Trophoblast cell (in vitro differentiated cells and primary cell): ENCODE measurements around the gene MKLN1.

Experiments
- DNase-seq, 2 donors: peaks; one replicate each; pipeline ENCODE4 v3.0.0-alpha.2; 2016
- H2AFZ ChIP-seq: 2 replicates; pipeline ENCODE4 v1.6.1; 2013; ENCODE audit warnings: low read length, moderate library complexity, mild to moderate bottlenecking; ENCODE audit not compliant: insufficient read depth, poor library complexity
- H2AK5ac ChIP-seq: 2 replicates; pipeline ENCODE4 v1.6.1; 2013; ENCODE audit warnings: mild to moderate bottlenecking, low read length
- H2BK120ac ChIP-seq: 2 replicates; pipeline ENCODE4 v1.6.1; 2013; ENCODE audit warnings: low read length, mild to moderate bottlenecking, moderate library complexity; ENCODE audit not compliant: insufficient read depth, poor library complexity
- H2BK12ac ChIP-seq: 2 replicates; pipeline ENCODE4 v1.6.1; 2013; ENCODE audit warnings: mild to moderate bottlenecking, low read length, moderate library complexity
- H2BK5ac ChIP-seq: 2 replicates; pipeline ENCODE4 v1.6.1; 2013; ENCODE audit warnings: low read length, low read depth, moderate library complexity, mild to moderate bottlenecking; ENCODE audit not compliant: poor library complexity
- H3K14ac ChIP-seq: 2 replicates; pipeline ENCODE4 v1.6.1; 2013; ENCODE audit warnings: mild to moderate bottlenecking, low read length
- H3K18ac ChIP-seq: 2 replicates; pipeline ENCODE4 v1.6.1; 2013; ENCODE audit warnings: mild to moderate bottlenecking, low read length
- H3K23ac ChIP-seq: 2 replicates; pipeline ENCODE4 v1.6.1; 2013; ENCODE audit warnings: low read length
- H3K27ac ChIP-seq: 2 replicates; pipeline ENCODE4 v1.5.1; 2013; ENCODE audit warnings: low read depth, mild to moderate bottlenecking, inconsistent platforms, low read length, moderate library complexity
- H3K27me3 ChIP-seq: 2 replicates; pipeline ENCODE4 v1.6.1; 2013; ENCODE audit warnings: inconsistent platforms, mild to moderate bottlenecking, low read length, moderate library complexity; ENCODE audit not compliant: insufficient read depth
- H3K36me3 ChIP-seq, 2 experiments: 1 replicate in 1 of 2; 2 replicates in 1 of 2; pipeline ENCODE4 v1.6.1; 2013; ENCODE audit warnings: low read length in 2 of 2, mild to moderate bottlenecking in 2 of 2, moderate library complexity in 1 of 2; ENCODE audit not compliant: insufficient read depth in 2 of 2, control insufficient read depth in 1 of 2
- H3K4ac ChIP-seq: 2 replicates; pipeline ENCODE4 v1.6.1; 2013; ENCODE audit warnings: low read depth, mild to moderate bottlenecking, low read length, moderate library complexity
- H3K4me1 ChIP-seq, 2 experiments: 1 replicate in 1 of 2; 2 replicates in 1 of 2; pipeline ENCODE4 v1.6.1; 2013; ENCODE audit warnings: low read length in 2 of 2, mild to moderate bottlenecking in 2 of 2, moderate library complexity in 1 of 2; ENCODE audit not compliant: insufficient read depth in 2 of 2, control insufficient read depth in 1 of 2
- H3K4me2 ChIP-seq: 2 replicates; pipeline ENCODE4 v1.6.1; 2013; ENCODE audit warnings: inconsistent platforms, mild to moderate bottlenecking, low read length, moderate library complexity
- H3K4me3 ChIP-seq: 2 replicates; pipeline ENCODE4 v1.5.1; 2013; ENCODE audit warnings: mild to moderate bottlenecking, low read depth, low read length, inconsistent platforms
- H3K79me1 ChIP-seq: one replicate; pipeline ENCODE4 v1.6.1; 2013; ENCODE audit warnings: low read length
- H3K79me2 ChIP-seq: 2 replicates; pipeline ENCODE4 v1.6.1; 2013; ENCODE audit warnings: low read length, mild to moderate bottlenecking; ENCODE audit not compliant: control insufficient read depth, insufficient read depth, poor library complexity
- H3K9ac ChIP-seq: 2 replicates; pipeline ENCODE4 v1.6.1; 2013; ENCODE audit warnings: mild to moderate bottlenecking, low read length
- H3K9me3 ChIP-seq: 2 replicates; pipeline ENCODE4 v1.6.1; 2013; ENCODE audit warnings: low read depth, mild to moderate bottlenecking, control low read depth, inconsistent platforms, low read length; ENCODE audit not compliant: insufficient read depth
- H4K12ac ChIP-seq: 2 replicates; pipeline ENCODE4 v1.6.1; 2013; ENCODE audit warnings: low read depth, mild to moderate bottlenecking, low read length, moderate library complexity
- H4K8ac ChIP-seq: 2 replicates; pipeline ENCODE4 v1.6.1; 2013; ENCODE audit warnings: low read depth, mild to moderate bottlenecking, low read length, moderate library complexity
- H4K91ac ChIP-seq: one replicate; pipeline ENCODE4 v1.6.1; 2013; ENCODE audit warnings: low read depth, mild to moderate bottlenecking, low read length, moderate library complexity
- WGBS: extraction: QIAGEN DNeasy Blood & Tissue Kit; methylation state at CpG from one replicate; pipeline ENCODE4 v1.1.7; 2013; ENCODE audit warnings: missing lambda C conversion rate; ENCODE audit not compliant: insufficient read length, insufficient coverage; ENCODE audit errors: extremely low coverage; 5-methylcytosine and 5-hydroxymethylcytosine counted together

The MKLN1 gene

DNA sequence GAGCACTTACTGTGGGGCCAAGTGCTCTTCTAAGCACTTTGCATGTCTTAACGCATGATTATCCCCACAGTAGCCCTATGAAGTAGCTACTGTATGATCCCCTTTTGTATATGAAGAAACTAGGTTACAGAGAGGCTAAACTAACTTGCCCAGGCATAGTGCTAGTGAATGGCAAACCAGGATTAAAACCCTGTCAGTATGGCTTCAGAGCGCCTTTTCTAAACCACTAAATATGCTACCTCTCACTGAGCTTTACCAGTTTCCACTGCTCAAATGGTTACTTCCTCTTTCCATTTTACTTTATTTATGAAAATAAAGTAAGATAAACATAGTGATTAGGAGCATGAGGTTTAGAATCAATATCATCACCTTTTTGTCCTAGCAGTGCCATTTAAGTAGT, 155.1 kb downstream of the MKLN1 start:
- H3K4me3 ChIP-seq: no peak overlapping the region
- H2AFZ ChIP-seq: no peak overlapping the region
- WGBS: no CpG with 5 or more reads among the region's 2 CpGs
- no peak overlapping the region for H3K27ac ChIP-seq
- H3K18ac ChIP-seq: no peak overlapping the region
- no peaks in the 10 kb centered on the region for H3K4me1 ChIP-seq
- H3K79me1 ChIP-seq: no peaks in the 10 kb centered on the region
- H2AK5ac ChIP-seq: no peak overlapping the region
- H3K23ac ChIP-seq: no peak overlapping the region
- no peak overlapping the region for H4K8ac ChIP-seq
- H3K4me2 ChIP-seq: no peak overlapping the region
- no peak overlapping the region for H2BK120ac ChIP-seq
- no peak overlapping the region for H4K91ac ChIP-seq
- no peaks in the 10 kb centered on the region for H3K79me2 ChIP-seq
- no peak overlapping the region for H3K14ac ChIP-seq
- no peaks in the 10 kb centered on the region for H3K9me3 ChIP-seq
- no peak overlapping the region for H4K12ac ChIP-seq
- no peak overlapping the region for H3K4ac ChIP-seq
- H3K9ac ChIP-seq: no peak overlapping the region
- peaks cover 2 to 3% of the 10 kb centered on the region in 2 experiments for H3K36me3 ChIP-seq
- no peaks in the 10 kb centered on the region for H3K27me3 ChIP-seq
- H2BK5ac ChIP-seq: no peak overlapping the region
- H2BK12ac ChIP-seq: no peak overlapping the region
- no peak for DNase-seq

DNA sequence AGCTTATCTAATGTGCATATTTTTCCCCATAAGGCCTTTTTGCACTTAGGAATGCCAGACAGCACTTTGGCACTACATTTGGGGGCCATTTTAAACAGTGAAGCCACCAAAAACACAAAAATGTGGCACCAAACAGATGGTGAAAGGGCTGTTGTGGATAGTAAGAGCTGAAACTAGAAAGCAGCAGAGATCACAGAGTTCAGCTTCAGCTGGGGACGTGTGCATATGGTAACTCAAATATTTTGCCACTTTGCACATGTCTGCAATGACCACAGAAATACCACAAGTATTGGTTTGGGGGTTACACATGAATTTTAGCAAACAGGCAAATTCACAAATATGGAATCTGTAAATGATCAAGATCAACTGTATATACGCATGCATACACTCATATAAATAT, 155.9 kb downstream of the MKLN1 start:
- Histone ChIP-seq H3K4me1 (no peaks in the 10 kb centered on the region), H4K12ac (no peak overlapping the region), H3K79me2 (no peaks in the 10 kb centered on the region), H3K27me3 (no peaks in the 10 kb centered on the region), H2AFZ (no peak overlapping the region), H3K9me3 (no peaks in the 10 kb centered on the region), H3K79me1 (no peaks in the 10 kb centered on the region), H3K4ac (no peak overlapping the region), H3K14ac (no peak overlapping the region), H2BK5ac (no peak overlapping the region), H4K91ac (no peak overlapping the region), H3K23ac (no peak overlapping the region), H3K4me2 (no peak overlapping the region), H2BK12ac (no peak overlapping the region), H3K36me3 (peaks cover 2 to 3% of the 10 kb centered on the region in 2 experiments), H4K8ac (no peak overlapping the region), H2AK5ac (no peak overlapping the region), H3K27ac (no peak overlapping the region), H2BK120ac (no peak overlapping the region), H3K4me3 (no peak overlapping the region), H3K18ac (no peak overlapping the region), H3K9ac (no peak overlapping the region)
- WGBS: no CpG with 5 or more reads among the region's 2 CpGs
- no peak for DNase-seq

DNA sequence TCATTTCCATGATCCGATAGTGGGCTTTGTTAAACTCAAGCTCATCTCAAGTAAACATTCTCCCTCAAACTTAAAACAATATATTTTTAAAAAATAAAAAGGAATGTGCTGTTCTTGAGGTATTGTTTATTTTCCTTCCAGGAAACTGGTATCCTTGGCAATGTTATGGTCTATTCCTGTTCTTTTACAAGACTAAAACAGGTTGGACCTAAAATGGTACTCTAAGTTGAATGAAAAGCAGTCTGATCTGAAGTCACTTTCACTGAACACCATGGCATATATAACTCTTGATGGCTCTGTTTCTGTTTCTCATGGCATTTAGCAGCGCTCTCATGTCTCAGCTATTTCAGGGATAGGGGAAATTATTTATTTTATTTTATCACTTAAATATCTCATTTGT, 158.7 kb downstream of the MKLN1 start:
- H3K9me3 ChIP-seq: no peaks in the 10 kb centered on the region
- no peak overlapping the region for H3K27ac ChIP-seq
- no peaks in the 10 kb centered on the region for H3K4me1 ChIP-seq
- H3K23ac ChIP-seq: no peak overlapping the region
- no peak overlapping the region for H3K9ac ChIP-seq
- H3K4ac ChIP-seq: no peak overlapping the region
- no peak overlapping the region for H2AK5ac ChIP-seq
- peaks cover 2 to 3% of the 10 kb centered on the region in 2 experiments for H3K36me3 ChIP-seq
- no peak overlapping the region for H2BK12ac ChIP-seq
- no peak overlapping the region for H3K18ac ChIP-seq
- no peak overlapping the region for H3K4me3 ChIP-seq
- no peak overlapping the region for H4K12ac ChIP-seq
- no peak for DNase-seq
- no peak overlapping the region for H2BK120ac ChIP-seq
- H3K27me3 ChIP-seq: no peaks in the 10 kb centered on the region
- H4K8ac ChIP-seq: no peak overlapping the region
- H3K4me2 ChIP-seq: no peak overlapping the region
- no peak overlapping the region for H3K14ac ChIP-seq
- H4K91ac ChIP-seq: no peak overlapping the region
- no peak overlapping the region for H2AFZ ChIP-seq
- no peak overlapping the region for H2BK5ac ChIP-seq
- WGBS: no CpG with 5 or more reads among the region's 2 CpGs
- no peaks in the 10 kb centered on the region for H3K79me2 ChIP-seq
- no peaks in the 10 kb centered on the region for H3K79me1 ChIP-seq

DNA sequence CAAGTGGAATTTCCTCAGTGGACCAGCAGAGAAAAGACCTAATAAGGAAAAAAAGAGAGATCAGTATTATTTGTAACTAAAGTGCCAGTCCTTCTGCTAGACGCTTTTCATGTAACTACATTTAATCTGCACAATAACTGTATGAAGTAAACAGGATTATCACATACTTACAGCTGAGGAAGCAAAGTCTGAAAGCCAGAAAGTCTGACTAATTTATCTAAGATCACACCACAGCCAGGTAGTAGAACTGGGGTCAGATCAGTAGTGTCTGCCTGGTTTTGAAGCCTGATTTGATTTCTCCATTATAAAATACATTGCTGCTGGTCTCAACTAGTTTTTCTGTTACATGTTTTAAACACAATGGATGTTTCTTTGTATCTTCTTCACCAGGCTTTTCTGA, 159.5 kb downstream of the MKLN1 start:
- no peak overlapping the region for H4K8ac ChIP-seq
- H4K12ac ChIP-seq: no peak overlapping the region
- H3K4ac ChIP-seq: no peak overlapping the region
- H2BK12ac ChIP-seq: no peak overlapping the region
- no peak overlapping the region for H2AK5ac ChIP-seq
- no peaks in the 10 kb centered on the region for H3K9me3 ChIP-seq
- H3K14ac ChIP-seq: no peak overlapping the region
- DNase-seq: no peak
- no peaks in the 10 kb centered on the region for H3K4me1 ChIP-seq
- no peak overlapping the region for H3K4me2 ChIP-seq
- no peak overlapping the region for H3K23ac ChIP-seq
- WGBS: no CpG with 5 or more reads among the region's 1 CpG
- H3K27me3 ChIP-seq: no peaks in the 10 kb centered on the region
- H2AFZ ChIP-seq: no peak overlapping the region
- H3K9ac ChIP-seq: no peak overlapping the region
- H3K79me1 ChIP-seq: no peaks in the 10 kb centered on the region
- H3K4me3 ChIP-seq: no peak overlapping the region
- H3K27ac ChIP-seq: no peak overlapping the region
- H3K18ac ChIP-seq: no peak overlapping the region
- H2BK5ac ChIP-seq: no peak overlapping the region
- no peak overlapping the region for H4K91ac ChIP-seq
- no peaks in the 10 kb centered on the region for H3K79me2 ChIP-seq
- peaks cover 0 to 3% of the 10 kb centered on the region in 2 experiments for H3K36me3 ChIP-seq
- no peak overlapping the region for H2BK120ac ChIP-seq
